ENCODE results near the gene COL16A1.

DNA sequence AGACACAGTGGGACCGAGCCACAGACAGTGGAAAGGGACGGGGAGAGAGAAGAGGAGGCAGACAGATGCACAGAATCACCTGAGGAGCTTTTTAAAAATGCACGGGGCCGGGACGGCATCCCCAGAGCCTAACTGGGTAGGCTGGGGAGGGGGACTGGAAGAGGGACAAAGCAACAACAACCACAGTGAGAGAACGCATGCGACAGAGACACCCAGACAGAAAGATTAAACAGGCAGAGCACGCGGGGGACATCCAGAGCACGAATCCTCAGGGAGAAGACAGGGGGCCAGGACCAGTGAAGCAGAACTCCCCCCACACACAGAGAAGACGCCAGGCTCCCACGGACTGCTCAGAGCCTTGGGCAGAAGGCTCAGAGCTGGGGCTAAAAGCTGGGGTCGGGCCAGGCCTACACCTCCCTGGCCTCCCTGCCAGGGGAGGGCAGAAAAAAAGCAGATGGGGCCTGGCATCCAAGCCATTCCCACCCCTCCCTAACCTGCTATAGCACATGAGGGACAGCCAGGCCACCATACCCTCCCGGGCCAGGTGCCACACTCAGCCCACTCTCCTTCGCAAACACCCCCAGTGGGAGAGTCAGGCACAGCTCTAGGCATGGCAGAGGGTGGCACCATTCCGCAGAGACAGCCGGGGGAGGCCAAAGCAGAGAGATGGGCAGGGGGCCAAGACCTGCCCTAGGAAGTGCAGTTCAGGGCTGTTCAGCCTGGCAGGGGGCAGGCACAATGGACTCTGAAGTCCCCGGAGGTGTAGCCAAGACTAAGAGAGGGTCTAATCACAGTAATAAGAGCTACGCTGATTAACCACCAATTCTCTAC, 29.8 kb upstream of the COL16A1 start:
- TF ChIP-seq, protein P1, sequence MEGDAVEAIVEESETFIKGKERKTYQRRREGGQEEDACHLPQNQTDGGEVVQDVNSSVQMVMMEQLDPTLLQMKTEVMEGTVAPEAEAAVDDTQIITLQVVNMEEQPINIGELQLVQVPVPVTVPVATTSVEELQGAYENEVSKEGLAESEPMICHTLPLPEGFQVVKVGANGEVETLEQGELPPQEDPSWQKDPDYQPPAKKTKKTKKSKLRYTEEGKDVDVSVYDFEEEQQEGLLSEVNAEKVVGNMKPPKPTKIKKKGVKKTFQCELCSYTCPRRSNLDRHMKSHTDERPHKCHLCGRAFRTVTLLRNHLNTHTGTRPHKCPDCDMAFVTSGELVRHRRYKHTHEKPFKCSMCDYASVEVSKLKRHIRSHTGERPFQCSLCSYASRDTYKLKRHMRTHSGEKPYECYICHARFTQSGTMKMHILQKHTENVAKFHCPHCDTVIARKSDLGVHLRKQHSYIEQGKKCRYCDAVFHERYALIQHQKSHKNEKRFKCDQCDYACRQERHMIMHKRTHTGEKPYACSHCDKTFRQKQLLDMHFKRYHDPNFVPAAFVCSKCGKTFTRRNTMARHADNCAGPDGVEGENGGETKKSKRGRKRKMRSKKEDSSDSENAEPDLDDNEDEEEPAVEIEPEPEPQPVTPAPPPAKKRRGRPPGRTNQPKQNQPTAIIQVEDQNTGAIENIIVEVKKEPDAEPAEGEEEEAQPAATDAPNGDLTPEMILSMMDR (IDR thresholded peaks at IDR 0.05; ENCODE audit: borderline replicate concordance, extremely low read depth, low read length, poor library complexity, severe bottlenecking) = no peak
- TF ChIP-seq EZH2 (IDR thresholded peaks at IDR 0.05; ENCODE audit: borderline replicate concordance, low read depth, low read length, severe bottlenecking) = no peak
